Stromal cell of bone marrow (primary cell): Measurements from ENCODE around the gene CDSN.

Experiments used
- DNase-seq: peaks from one replicate; pipeline ENCODE4 v3.0.0-alpha.2; 2012; ENCODE audit warnings: low read depth

CDSN gene

DNA sequence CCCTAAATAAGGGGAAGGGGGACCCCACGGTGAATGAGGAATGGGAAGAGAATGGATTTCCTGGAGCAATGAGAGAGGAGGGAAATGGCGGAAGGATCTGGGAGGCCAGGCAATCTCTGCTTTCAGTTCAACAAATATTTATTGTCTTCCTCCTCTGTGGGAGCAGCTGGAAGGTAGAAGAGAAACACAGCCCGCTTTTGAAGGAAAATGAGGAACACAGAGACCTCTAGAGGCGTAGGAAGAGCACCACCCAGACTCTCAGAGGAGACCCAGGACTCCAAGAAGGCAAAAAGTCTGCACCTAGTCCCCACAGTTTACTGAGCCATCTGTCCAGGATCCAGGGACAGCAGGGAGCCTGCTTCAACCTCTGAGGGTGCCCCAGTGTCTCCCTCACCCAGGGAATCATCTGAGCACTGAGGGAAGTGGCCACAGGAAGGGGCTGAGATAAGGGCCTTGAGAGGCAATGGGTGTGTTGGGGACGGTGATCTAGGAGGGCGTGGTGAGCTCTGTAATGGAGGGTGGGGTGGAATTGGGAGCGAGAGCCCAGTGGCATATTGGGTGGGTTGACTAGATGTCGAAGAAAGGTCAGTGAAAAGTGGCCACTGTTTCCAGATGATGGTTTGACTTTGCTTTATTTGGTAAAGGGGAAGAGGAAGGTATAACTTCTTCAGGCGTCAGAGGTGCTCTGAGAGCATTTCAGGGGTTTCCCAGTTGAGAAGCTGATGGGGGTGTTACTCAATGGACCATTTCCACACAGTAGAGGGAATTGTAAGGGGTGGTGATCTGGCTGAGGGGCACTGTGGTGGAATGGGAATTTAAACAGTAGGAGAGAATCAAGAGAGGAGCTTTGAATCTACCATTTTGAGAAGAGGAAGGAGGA lies 5.0 kb downstream of the CDSN start:
- peak; percentile 33 for DNase-seq

DNA sequence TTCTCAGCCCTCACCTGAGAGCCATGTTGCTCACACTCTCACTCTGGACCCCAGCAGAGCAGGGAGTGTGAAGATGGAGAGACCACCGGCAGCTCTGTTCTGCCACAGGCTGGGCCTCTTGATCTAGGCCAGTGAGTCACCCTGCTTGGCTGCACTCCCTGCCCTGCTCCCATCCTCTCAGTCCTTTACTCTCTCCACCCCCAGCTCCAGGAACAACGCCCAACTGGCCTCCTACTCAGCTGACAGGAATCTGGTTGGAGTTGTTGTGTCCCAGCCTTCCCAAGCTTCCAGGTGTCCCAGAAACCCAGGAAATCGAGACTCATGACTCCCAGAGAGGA lies 5.7 kb downstream of the CDSN start, which contains the start of gene PSORS1C1:
Gene PSORS1C1, plus strand, starts transcription at position 260 of the 338 bp plus-strand sequence. CDS start 14,833 bp downstream, outside the sequence.
- peak; percentile 94 for DNase-seq

DNA sequence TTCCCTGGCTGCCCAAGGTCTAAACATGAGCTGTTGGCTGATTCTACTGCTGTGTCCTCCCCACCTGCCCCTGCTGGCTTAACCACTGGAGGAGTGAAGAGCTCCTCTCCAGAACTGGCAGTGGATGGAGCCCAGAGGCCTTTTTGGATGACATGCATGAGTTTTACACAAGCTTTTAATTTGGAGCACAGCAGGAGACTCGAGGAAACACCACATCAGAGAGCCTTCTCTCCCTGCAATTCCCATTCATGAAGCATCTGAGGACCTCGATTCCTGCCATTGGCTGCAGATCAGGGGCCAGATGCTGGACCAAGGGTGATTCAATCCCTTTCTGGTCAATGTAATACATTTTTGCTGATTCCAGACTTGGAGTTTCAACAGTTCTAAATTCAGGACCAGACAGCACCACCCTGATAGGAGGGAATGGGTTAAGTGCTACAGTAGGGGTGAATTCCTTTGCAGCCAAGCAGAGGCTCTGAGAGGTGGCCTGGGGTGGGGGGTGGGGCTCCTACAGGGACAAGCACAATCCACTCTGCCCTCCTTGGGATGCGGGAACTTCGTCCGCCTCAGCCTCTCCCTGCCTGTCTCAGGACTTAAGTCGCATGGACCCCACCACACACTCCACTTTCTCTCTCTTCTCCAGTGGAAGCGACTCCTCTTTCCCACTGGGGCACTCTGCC lies 6.2 kb downstream of the CDSN start:
- peak; percentile 78 for DNase-seq

DNA sequence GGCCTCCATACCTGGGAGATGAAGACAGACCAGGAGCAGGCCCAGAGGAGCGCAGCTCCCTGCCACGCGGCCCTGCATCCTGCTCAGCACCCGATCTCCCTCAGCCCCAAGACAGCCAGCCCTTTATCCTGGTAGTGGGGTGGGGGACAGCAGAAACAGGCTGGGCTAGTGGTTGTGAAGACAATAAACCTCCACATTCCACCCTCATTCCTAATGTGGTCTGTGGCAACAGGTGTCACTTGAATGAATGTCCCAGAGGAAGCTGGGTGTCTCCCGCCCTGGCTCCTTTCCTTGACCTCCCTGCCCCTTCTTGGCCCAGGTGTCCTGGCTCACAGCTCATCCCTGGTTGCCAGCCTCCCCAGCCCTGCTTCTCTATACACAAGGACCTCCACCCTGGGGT lies 7.8 kb downstream of the CDSN start, which contains the start of gene C6orf15:
Gene C6orf15, minus strand, starts transcription at position 98 of the 400 bp plus-strand sequence. Its CDS starts 20 bp downstream, at position 78.
- no peak for DNase-seq

DNA sequence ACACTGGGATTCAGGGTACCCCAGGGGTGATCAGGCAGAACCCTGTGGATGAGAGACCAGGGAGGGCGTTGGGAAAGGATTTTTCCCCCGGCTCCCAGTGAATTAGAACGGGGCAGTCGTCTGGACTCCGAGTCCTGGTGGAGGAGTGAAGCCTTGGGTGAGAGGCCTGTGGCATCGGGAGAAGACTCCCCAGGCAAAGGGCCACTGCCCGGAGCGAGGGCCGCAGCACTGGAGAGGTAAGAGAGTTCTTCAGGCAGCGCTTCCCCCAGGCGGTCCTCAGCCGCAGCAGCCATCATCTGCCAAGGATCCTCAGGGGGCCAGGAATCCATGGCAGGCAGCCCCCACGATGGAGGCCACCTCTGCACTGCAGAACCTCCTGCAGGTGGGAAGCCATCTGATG lies 8.5 kb downstream of the CDSN start:
- DNase-seq: no peak

DNA sequence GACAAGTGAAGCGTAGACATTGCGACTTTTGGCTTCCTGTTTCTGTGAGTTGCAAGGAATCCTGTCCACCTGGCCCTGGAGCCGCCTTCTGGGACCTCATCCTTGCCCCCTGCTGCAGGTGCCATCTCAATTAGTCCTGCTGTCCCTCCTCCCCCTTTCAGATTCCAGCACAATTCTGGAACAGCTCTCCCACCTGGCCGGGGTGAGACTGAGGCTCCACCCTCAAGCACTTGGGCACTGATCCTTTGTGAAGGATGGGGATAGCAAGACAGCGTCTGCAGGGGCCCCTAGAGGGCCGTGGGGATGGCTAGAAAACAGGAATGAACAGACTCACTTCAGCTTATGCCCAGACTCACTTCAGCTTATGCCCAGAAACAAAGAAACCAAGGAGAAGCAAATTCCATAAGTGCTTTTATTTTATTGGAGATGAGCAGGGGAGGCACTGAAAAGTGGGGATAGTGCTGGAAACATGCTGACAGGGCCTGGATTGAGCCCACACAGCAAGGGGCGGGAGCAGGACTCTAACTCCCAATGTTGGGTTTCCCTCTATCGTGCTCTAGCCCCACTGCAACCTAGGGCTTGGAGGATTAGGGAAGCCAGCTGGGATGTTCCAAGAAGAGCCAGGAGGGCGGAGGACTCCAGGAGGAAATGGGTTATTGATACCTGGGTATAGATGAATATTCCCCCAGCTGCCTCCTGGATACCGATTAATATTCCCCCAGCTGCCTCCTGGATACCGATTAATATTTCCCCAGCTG lies 9.2 kb downstream of the CDSN start:
- no peak for DNase-seq

DNA sequence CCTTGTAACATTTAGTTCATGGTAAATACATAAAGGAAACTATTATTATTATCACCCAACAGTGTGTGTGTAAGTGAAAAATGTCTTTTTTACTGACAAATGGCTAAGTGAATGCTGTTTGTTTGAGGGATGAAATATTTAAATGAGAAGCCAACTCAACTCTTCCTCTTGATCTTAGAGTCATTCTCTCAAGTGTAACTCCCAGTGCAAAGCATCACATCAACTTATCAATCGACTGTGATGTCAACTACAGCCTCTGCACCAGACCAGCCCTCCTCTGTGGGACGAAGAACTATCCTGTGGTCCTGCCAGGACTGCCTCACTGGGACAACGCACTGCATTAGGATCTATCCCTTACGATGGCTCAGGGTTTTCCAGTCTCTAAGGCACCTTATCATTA lies 13.2 kb downstream of the CDSN start:
- DNase-seq: no peak

DNA sequence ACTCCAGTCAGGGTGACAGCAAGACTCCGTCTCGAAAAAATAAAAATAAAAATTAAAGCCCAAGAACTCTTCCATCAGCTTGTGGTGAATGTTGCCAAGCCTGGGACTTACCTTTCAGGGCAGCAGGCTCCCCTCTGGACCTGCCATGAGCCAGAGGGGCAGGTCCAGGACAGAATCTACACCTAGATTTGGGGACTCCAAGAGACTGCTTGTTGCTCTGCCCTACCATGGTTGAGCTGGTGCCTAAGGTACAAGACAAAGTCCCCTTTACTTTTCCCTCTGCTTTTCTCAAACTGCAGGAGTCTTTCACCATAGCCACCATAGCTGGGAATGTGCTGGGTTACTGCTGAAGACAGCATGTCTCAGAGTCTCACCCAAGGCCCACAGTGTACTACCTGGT lies 17.1 kb downstream of the CDSN start:
- DNase-seq: no peak

DNA sequence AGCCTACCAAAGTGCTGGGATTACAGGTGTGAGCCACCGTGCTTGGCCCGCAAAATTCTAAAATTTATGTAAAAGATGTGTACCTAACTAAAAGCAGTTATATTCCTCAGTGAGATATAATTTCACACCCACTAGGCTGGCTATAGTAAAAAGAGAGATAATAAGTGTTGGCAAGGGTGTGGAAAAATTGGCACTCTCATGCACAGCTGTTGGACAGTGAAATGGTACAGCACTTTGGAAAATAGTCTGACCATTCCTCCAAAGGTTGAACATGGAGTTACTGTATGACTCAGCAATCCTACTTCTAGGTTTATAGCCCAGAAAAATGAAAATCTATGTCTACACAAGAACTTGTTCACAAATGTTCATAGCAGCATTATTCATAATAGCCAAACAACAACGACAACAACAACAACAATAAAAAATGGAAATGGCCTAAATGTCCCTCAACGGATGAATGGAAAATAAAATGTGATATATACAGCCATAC lies 21.8 kb downstream of the CDSN start:
- DNase-seq: no peak

DNA sequence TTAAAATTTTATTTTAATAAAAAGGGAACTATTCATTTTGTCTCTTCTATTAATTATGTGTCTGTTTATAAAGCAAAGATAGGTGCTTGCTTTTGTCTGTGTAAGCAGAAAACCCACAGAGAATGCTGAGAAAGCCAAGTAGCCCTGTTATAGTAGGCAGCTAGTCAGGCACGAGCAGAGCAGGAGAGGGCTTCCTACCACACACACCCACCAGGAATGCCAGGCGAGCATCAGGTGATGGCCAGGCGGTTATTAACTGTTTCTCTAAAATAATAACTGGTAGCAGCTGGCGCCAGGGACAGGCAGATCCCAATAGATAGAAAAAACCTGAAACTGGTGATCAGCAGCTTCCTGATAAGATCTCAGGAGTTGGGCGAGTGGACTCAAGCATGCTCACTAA lies 23.6 kb downstream of the CDSN start:
- DNase-seq: no peak

DNA sequence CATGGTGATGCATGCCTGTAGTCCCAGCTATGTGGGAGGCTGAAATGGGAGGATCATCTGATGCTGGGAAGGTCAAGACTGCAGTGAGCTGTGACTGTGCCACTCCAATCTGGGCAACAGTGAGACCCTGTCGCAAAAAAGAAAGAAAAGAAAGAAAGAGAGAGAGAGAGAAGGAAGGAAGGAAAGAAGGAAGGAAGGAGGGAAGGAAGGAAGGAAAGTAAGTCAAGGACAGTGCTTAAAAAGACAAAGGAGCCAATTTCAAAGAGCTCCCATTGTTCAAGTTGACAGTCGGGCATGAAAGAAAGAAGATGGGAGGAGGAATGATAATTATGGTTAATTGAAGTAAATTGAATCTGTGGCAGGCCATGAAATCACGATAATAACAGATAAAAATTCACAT lies 24.0 kb downstream of the CDSN start:
- no peak for DNase-seq

DNA sequence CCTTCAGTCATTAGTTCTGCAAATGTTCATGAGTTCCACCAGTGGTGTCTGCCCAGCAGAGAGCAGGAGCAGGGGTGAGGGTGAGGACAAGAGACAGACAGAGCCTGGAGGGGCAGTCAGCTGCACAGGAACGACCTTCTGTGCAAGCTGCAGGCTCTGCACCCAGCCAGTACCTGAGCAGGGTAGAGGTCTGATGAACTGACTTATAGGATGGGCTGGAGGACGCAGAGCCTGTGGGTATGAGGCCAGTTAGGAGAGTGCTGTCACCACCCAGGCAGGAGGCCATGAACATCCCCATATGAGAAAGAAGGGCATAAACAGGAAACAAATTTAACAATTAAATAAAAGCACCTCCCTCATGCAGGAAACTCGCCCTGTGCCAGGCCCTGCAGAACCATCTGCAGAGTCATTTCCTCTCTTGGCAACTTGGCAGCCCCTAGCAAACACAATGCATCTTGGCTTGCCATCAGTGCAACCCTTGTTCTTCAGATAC lies 25.8 kb downstream of the CDSN start:
- DNase-seq: no peak

DNA sequence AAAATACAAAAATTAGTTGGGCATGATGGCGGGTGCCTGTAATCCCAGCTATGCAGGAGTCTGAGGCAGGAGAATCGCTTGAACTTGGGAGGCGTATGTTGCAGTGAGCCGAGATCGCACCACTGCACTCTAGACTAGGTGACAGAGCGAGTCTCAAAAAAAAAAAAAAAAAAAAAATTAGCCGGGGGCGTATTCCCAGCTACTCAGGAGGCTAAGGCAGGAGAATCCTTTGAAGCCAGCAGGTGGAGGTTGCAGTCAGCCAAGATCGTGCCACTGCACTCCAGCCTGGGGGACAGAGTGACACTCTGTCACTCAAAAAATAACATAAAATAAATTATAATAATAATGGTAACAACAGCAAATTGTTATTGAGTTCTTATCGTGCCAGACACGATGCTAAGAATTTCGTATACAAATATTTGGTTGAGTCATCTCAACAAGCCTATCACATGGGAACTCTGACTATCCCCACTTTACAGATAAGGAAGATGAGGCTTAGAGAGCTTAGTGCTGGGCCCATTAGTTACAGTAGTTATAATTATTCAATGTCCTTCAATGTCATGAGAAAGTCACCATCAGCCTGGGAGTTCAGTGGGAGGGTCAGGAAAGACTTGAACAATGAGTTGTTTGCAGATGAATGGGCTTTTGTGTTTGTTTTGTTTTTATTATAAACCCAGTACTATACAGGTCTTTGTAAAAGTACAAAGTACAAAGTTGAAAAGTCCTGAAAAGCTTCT lies 27.3 kb downstream of the CDSN start:
- no peak for DNase-seq

DNA sequence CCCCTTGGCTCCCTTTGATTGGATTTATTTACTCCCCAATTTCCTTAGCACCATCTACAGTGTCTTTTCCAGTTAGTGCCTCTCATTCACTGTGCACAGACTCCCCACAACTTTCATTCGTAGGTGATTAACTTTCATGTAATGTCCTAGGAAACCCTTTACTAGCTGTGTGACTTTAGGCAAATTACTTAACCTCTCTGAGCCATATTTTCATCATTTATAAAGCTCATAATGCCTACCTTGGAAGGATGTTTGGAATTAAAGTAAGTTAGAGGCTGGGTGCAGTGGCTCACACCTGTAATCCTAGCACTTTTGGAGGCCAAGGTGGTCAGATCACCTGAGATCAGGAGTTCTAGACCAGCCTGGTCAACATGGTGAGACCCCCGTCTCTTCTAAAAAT lies 28.0 kb downstream of the CDSN start:
- no peak for DNase-seq

DNA sequence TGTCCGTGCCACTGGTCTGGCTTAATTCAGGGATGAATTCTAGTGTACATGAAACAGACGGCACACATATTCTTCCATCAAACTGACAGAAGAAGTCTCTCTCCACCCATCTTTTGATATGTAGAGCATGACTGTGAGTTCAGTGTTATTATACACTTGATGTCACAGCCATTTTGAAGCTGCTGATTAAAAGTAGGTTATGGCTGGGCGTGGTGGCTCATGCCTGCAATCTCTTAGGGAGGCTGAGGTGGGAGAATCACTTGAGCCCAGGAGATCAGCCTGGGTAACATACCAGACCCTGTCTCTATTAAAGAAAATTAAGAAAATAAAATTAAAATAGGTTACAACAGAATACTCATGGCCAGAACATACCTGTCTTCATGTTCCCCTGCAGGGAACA lies 28.6 kb downstream of the CDSN start:
- no peak for DNase-seq

DNA sequence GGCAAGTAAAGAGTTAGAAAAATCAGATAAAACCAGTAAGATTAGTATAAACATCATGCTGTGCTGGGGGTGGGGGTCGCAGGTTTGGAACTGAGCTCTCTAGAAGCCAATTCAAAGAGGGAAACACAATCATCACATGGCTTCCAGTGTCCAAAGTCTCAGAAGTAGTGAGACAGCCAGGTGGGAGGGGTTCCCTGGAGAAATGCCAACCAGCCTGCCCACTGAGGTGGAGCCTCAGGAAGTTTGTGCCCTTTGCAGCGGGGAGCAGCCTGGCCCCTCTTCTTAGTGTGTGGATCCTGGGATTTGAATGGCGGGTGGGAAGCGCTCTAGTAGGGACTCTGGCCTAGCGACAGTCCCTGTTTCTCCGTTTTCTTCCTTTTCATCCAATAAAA lies 29.3 kb downstream of the CDSN start:
- DNase-seq: no peak

DNA sequence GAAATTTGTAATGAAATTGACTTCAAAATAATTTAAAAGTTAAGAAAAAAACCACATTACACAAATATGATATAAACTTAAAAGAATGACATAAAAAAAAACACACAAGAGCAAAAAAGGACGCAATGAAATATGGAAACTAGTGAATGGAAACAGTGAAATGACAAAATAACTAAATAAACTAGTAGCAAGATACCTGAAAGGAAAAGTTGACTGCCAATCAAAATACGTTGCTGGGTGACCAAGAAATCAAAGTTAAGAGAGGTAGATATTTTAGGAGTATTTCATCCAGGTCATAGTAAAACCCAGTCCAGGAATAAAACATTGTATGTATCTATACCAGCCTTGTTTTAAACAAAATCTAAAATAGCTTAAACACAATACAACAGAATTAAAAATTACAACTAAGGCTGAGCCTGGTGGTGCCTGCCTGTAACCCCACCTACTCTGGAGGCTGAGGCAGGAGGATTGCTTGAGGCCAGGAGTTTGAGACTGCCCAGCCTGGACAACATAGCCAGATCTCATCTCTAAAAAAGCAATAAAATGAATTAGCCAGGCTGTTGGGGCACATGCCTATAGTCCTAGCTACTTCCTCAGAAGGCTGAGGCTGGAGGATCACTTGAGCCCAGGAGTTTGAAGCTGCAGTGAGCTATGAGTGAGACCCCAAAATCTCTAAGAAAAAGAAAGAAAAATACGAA lies 29.8 kb downstream of the CDSN start:
- DNase-seq: no peak

DNA sequence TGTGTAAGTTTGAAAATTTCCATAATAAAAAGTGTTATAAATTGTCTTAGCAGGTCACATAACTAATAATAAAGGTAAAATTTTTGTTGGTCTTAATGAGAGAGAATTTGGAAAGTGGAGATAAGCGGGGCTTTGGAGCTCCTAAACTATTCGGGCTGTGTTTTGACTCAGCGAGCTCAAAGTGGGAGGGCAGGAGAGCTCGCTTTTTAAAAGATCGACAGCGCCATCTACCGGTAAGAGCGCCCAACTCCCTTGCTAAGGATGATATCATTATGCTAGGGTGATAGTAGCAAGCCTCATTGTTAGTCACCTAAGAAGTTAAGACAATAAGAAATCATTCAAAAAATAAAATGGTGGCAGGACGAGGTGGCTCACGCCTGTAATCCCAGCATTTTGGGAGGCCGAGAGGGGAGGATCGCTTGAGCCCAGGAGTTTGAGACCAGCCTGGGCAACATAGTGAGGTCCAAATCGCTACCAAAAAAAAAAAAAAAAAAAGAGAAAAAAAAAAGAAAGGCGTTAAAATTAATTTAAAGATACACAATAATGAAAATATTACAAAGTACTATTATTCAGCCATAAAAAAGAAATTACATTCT lies 32.7 kb downstream of the CDSN start:
- peak; percentile 82 for DNase-seq

DNA sequence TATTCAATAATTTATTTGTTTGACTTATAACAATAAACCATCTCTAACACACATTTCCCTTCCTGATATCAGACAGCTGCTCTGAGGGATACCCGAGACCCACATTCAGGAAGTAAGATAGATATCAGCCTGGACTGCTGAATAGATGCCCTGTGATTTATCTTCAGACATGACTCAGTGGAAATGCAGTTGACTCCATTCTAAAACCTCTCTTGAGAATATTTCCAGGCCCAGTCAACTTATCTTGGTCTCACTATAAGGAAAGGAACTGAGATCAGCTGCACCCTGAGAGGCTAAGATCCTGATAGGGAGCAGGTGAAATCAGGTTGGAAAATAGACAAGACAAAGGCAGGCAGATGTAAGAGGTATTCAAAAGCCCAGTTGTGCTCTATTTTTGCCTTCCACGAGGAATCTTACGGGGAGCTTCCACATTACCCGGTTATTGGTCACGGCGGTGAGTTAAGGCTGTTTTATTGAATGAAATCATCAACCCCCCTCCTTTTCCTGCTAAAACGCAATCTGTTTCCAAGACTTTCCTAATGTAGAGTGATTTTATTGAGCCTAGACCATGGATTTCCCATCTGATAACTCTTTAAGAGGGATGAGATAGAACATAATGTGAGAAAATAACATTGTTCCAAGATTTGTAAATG lies 33.3 kb downstream of the CDSN start:
- DNase-seq: no peak

DNA sequence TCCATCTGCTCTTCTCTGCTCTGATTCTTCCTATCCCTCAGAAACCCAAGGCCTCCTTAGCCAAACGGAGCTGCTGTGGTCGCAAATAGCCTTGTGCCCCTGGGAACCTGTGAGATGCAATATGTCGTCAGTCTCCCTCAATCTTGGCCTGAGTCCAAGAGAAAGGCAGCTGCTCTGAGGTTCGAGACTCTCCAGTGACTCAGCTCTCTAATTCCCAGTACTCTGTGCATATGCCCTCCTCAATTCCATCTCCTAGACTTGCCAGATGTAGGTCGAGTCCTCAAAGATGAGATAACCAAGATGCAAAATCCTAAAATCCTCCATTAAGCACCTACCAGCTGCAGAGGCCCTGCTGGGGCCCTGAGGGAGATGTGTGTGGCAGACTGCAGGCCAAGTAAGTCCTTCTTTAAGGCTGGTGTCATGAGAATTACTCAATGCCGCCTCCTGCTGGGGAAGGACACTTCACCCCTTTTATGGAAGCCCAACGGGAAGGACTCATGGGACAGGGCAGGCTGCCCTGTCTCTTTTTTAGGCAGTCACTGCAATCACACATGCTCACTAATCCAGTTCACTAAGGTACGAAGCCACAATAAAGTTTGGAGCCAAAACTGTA lies 36.4 kb downstream of the CDSN start:
- peak; percentile 75 for DNase-seq
